HG03432 (cell line): Measurements from ENCODE around the gene RFX8.
"Not testable (repeated sequence)": the region's sequence is repeated elsewhere in the genome, so short reads cannot be mapped to it uniquely, and the experiment has no call there.

Source experiments
- ATAC-seq: cut with Tn5 transposase; IDR thresholded peaks from one replicate; pipeline ENCODE4 v1.9.1; 2021; ENCODE audit warnings: mild to moderate bottlenecking, moderate library complexity; ENCODE audit not compliant: unreplicated experiment

Gene RFX8

GRCh38 chr2:101355401-101356054 is 119.4 kb downstream of the RFX8 start:
- no peak for ATAC-seq

- no peak for ATAC-seq
Measured at GRCh38 chr2:101354420-101355311, 120.2 kb downstream of the RFX8 start.

- not testable (repeated sequence) for ATAC-seq
Measured at GRCh38 chr2:101352631-101353030, 122.3 kb downstream of the RFX8 start.

GRCh38 chr2:101351207-101351606 is 123.7 kb downstream of the RFX8 start:
- no peak for ATAC-seq

- no peak for ATAC-seq
Measured at GRCh38 chr2:101349893-101350662, 124.8 kb downstream of the RFX8 start.

- no peak for ATAC-seq
Measured at GRCh38 chr2:101348883-101349282, 126.0 kb downstream of the RFX8 start.
